ENCODE results near the gene LRFN4.

LRFN4 gene

GRCh38 chr11:66857234-66857926 is 516 bp downstream of the LRFN4 start:
- no peak for DNase-seq (ENCODE audit: low read depth, low spot score)
- H3K27ac ChIP-seq, result peak overlapping the region; percentile 67

DNA sequence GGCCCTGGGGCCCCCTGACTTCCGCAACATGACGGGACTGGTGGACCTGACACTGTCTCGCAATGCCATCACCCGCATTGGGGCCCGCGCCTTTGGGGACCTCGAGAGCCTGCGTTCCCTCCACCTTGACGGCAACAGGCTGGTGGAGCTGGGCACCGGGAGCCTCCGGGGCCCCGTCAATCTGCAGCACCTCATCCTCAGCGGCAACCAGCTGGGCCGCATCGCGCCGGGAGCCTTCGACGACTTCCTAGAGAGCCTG is 992 bp downstream of the LRFN4 start:
- no peak overlapping the region for H3K27ac ChIP-seq
- DNase-seq (ENCODE audit: low read depth, low spot score), result no peak

DNA sequence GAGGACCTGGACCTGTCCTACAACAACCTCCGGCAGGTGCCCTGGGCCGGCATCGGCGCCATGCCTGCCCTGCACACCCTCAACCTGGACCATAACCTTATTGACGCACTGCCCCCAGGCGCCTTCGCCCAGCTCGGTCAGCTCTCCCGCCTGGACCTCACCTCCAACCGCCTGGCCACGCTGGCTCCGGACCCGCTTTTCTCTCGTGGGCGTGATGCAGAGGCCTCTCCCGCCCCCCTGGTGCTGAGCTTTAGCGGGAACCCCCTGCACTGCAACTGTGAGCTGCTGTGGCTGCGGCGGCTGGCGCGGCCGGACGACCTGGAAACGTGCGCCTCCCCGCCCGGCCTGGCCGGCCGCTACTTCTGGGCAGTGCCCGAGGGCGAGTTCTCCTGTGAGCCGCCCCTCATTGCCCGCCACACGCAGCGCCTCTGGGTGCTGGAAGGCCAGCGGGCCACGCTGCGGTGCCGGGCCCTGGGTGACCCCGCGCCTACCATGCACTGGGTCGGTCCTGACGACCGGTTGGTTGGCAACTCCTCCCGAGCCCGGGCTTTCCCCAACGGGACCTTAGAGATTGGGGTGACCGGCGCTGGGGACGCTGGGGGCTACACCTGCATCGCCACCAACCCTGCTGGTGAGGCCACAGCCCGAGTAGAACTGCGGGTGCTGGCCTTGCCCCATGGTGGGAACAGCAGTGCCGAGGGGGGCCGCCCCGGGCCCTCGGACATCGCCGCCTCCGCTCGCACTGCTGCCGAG is 1.5 kb downstream of the LRFN4 start:
- DNase-seq (ENCODE audit: low read depth, low spot score), result no peak
- H3K27ac ChIP-seq, result no peak overlapping the region

GRCh38 chr11:66858939-66859685 is 2.2 kb downstream of the LRFN4 start:
- DNase-seq (ENCODE audit: low read depth, low spot score), result no peak
- H3K27ac ChIP-seq, result no peak overlapping the region

DNA sequence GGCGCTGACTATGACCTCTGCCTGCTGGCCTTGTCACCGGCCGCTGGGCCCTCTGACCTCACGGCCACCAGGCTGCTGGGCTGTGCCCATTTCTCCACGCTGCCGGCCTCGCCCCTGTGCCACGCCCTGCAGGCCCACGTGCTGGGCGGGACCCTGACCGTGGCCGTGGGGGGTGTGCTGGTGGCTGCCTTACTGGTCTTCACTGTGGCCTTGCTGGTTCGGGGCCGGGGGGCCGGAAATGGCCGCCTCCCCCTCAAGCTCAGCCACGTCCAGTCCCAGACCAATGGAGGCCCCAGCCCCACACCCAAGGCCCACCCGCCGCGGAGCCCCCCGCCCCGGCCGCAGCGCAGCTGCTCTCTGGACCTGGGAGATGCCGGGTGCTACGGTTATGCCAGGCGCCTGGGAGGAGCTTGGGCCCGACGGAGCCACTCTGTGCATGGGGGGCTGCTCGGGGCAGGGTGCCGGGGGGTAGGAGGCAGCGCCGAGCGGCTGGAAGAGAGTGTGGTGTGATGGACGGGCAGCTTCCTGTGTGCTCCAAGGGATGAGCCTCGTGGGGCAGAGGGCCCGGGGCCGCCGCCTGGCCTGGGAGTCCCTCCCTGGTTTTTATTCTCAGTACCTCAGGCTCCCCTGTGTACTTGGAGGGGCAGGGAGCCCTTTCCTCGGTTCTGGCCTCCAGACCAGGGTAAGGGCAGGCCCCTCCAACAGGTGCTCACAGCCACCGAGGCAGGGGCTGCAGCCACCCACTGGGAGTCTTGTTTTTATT is 3.0 kb downstream of the LRFN4 start:
- H3K27ac ChIP-seq, result no peak overlapping the region
- DNase-seq (ENCODE audit: low read depth, low spot score), result no peak

GRCh38 chr11:66860449-66860831 is 3.6 kb downstream of the LRFN4 start:
- no peak overlapping the region for H3K27ac ChIP-seq
- DNase-seq (ENCODE audit: low read depth, low spot score), result no peak

GRCh38 chr11:66861038-66861773 is 4.3 kb downstream of the LRFN4 start:
- H3K27ac ChIP-seq, result no peak overlapping the region
- no peak for DNase-seq (ENCODE audit: low read depth, low spot score)

GRCh38 chr11:66861774-66862558 is 5.1 kb downstream of the LRFN4 start:
- H3K27ac ChIP-seq, result no peak overlapping the region
- no peak for DNase-seq (ENCODE audit: low read depth, low spot score)

- no peak overlapping the region for H3K27ac ChIP-seq
- DNase-seq (ENCODE audit: low read depth, low spot score), result no peak
Observed at GRCh38 chr11:66862559-66863037, 5.7 kb downstream of the LRFN4 start.

- DNase-seq (ENCODE audit: low read depth, low spot score), result no peak
- H3K27ac ChIP-seq, result no peak overlapping the region
Observed at GRCh38 chr11:66863428-66864125, 6.7 kb downstream of the LRFN4 start.

- no peak for DNase-seq (ENCODE audit: low read depth, low spot score)
- H3K27ac ChIP-seq, result no peak overlapping the region
Observed at GRCh38 chr11:66864172-66864901, 7.5 kb downstream of the LRFN4 start.

DNA sequence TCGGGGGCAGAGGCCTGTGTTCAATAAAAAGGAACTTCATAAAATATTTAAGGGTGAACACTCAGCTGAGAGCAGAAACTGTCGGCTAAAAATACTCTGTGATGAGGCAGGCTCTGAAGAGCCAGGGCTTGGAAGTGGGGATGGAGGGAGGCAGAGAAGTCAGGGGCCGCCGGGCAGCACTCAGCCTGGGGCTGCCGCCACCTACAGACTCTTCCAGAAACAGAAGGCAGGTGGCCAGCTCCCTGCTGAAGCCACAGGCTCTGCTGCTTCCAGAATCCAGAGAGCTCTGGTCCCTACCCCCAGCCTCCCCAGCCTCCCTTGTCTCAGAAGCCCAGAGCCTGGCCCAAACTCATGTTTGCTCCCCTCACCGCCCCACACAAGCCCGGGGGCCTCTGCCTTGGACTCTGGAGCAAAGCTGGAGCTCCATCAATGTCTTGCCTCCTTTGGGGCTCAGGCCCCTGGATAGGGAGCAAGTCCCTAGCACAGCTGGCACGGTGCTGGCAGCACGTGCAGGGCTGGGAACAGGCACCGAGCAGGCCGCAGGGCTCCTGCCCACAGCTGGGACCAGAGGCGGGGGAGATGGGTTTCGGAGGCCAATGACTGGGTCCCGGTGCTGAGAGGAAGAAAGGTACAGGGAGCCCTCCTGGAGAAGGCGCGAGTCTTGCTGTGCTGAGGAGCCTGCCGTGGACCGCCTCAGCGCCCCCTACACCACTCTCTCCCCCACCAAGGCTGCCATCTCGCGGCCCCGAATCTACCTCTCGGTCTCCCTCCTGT is 8.2 kb downstream of the LRFN4 start:
- no peak overlapping the region for H3K27ac ChIP-seq
- no peak for DNase-seq (ENCODE audit: low read depth, low spot score)

DNA sequence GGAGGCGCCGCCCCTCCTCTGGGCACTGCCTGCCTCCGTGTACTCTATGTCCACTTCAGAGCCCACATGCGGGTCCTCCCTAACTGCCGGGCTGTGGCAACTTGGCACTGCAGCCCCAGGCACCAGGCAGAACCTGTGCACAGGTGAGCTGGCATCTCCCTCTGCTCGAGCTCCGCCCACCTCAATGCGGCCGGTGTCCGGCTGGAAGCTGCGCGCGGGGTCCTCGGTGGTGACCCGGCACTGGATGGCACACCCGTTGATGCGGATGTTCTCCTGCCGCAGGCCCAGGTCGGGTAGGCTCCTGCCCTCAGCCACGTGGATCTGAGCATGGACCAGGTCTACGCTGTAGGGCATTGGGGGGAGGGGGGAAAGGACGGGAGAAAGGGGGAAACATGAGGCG is 9.1 kb downstream of the LRFN4 start:
- no peak overlapping the region for H3K27ac ChIP-seq
- no peak for DNase-seq (ENCODE audit: low read depth, low spot score)

DNA sequence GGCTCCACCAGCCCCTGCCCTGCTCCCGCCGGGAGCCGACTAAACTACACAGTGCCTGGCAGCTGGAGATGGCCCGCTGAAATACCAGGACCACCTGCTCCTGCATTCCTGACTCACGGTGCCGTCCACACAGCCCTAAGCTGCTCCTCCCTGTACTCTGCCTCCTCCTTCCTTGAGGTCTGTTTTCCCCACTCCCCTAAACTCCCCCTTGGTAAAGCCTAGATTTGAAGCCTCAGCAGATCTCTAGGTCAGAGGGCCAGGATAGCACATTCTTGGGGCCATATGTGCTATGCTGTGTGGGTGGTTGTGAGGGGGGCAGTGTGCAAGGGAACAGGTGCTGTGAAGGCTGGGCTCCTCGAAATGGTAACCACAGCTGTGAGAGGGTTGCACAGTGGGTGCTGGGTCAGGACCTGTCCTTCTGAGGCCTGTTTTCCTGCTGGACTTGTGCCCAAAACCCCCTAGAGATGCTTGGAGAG is 9.7 kb downstream of the LRFN4 start:
- no peak for DNase-seq (ENCODE audit: low read depth, low spot score)
- no peak overlapping the region for H3K27ac ChIP-seq

DNA sequence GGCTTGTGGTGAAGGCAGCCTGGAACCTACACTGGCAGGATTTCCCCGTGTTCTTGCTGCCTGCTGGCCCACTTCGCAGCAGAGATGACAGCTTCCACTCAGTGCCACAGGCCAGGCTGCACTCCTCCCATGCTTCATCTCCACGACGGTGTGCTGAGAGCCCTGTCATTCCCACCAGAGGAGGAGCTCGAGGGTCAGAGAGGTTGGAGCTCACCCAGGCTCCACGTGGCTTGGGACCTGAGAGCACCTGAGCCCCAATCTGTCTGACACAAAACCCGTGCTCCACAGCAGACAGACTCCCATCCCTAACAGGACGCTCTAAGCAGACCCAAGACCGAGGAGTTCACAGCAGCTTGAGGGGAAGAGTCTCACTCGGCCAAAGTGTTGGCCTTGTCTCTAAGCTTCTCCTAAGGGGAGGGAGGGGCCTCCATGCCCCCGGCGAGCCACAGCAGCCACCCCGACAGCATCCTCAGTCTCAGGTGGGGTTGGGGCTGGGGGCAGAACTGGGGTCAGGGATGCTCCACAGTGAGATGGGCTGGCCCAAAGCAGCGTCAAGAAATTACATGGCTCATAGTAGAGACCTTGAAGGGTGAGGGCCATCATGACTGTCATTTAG is 10.7 kb downstream of the LRFN4 start:
- no peak for DNase-seq (ENCODE audit: low read depth, low spot score)

GRCh38 chr11:66868082-66868725 is 11.3 kb downstream of the LRFN4 start:
- DNase-seq (ENCODE audit: low read depth, low spot score), result no peak
- no peak overlapping the region for H3K27ac ChIP-seq

More for the DNA sequence above, 10.7 kb downstream of the LRFN4 start:
- H3K27ac ChIP-seq, result no peak overlapping the region
